IMR-90 (cell line): ENCODE data around the gene NDC80. TPM values are rescaled to one million over a fixed set of nuclear protein-coding genes. Genes with fewer than 3 reads are reported as not detected.

Experiments
- ATAC-seq: fragments of 200-7000 bp; cut with Tn5 transposase; 2 replicates; pipeline ENCODE4 v1.9.1; 2020; ENCODE audit warnings: low read depth, mild to moderate bottlenecking, moderate library complexity
- BruUV-seq: library from RNA; stranded (reverse); fragments of 400-500 nt; replicated peaks from 2 replicates; lab custom pipeline; 2021; lab: Mats Ljungman, UMichigan
- CTCF ChIA-PET: fragments of 300-600 bp; formaldehyde crosslinking; extraction: SDS; loops from one replicate; lab custom pipeline; 2021; ENCODE audit warnings: antibody characterized with exemption; lab: Yijun Ruan, JAX
- POLR2A ChIA-PET: fragments of 300-600 bp; sonication (Branson Sonifier 250); formaldehyde crosslinking; loops from one replicate; lab custom pipeline; 2022; ENCODE audit warnings: antibody characterized with exemption; ENCODE audit not compliant: unreplicated experiment; lab: Charles Lee
- DNase-seq: peaks from one replicate; pipeline ENCODE4 v3.0.0; 2013
- H2AFZ ChIP-seq: replicated peaks from 2 replicates; pipeline ENCODE3; 2013; ENCODE audit warnings: low read length, mild to moderate bottlenecking; ENCODE audit not compliant: poor library complexity
- H2AK5ac ChIP-seq: 2 replicates; pipeline ENCODE4 v1.6.1; 2013; ENCODE audit warnings: low read depth, low read length, inconsistent platforms
- H2AK9ac ChIP-seq: replicated peaks from 2 replicates; pipeline ENCODE3; 2013; ENCODE audit warnings: mild to moderate bottlenecking, low read depth, low read length, moderate library complexity; ENCODE audit not compliant: poor library complexity
- H2BK120ac ChIP-seq: 2 replicates; pipeline ENCODE4 v1.6.1; 2013; ENCODE audit warnings: low read depth, low read length, inconsistent platforms
- H2BK15ac ChIP-seq: 3 replicates; pipeline ENCODE4 v1.6.1; 2013; ENCODE audit warnings: low read depth, low read length, inconsistent platforms
- H2BK20ac ChIP-seq: 2 replicates; pipeline ENCODE4 v1.6.1; 2013; ENCODE audit warnings: low read depth, mild to moderate bottlenecking, inconsistent platforms, low read length, moderate library complexity
- H2BK5ac ChIP-seq: 2 replicates; pipeline ENCODE4 v1.6.1; 2013; ENCODE audit warnings: mild to moderate bottlenecking, low read depth, low read length, inconsistent platforms; ENCODE audit not compliant: poor library complexity, severe bottlenecking
- H3K14ac ChIP-seq: replicated peaks from 2 replicates; pipeline ENCODE4 v1.6.1; 2013; ENCODE audit warnings: low read depth, low read length, inconsistent platforms
- H3K18ac ChIP-seq: 2 replicates; pipeline ENCODE4 v1.6.1; 2013; ENCODE audit warnings: low read depth, low read length, control low read depth
- H3K23ac ChIP-seq: 2 replicates; pipeline ENCODE4 v1.6.1; 2013; ENCODE audit warnings: low read depth, low read length, inconsistent platforms
- H3K27ac ChIP-seq: 2 replicates; pipeline ENCODE4 v1.5.1; 2013; ENCODE audit warnings: mild to moderate bottlenecking, control low read depth, low read length; ENCODE audit not compliant: insufficient read depth
- H3K27me3 ChIP-seq: 2 replicates; pipeline ENCODE4 v1.6.1; 2013; ENCODE audit warnings: low read length; ENCODE audit not compliant: control insufficient read depth, insufficient read depth
- H3K36me3 ChIP-seq: 2 replicates; pipeline ENCODE4 v1.6.1; 2013; ENCODE audit warnings: low read length, mixed read lengths; ENCODE audit not compliant: control insufficient read depth, insufficient read depth
- H3K4ac ChIP-seq: 2 replicates; pipeline ENCODE4 v1.6.1; 2013; ENCODE audit warnings: low read depth, low read length, inconsistent platforms
- H3K4me1 ChIP-seq: 2 replicates; pipeline ENCODE4 v1.6.1; 2013; ENCODE audit warnings: low read length, mixed read lengths; ENCODE audit not compliant: control insufficient read depth, insufficient read depth
- H3K4me2 ChIP-seq: 2 replicates; pipeline ENCODE4 v1.6.1; 2013; ENCODE audit warnings: low read depth, mild to moderate bottlenecking, control low read depth, low read length, moderate library complexity
- H3K4me3 ChIP-seq: 2 replicates; pipeline ENCODE4 v1.5.1; 2013; ENCODE audit warnings: low read depth, mild to moderate bottlenecking, control low read depth, low read length, moderate library complexity; ENCODE audit not compliant: insufficient read depth
- H3K56ac ChIP-seq: 2 replicates; pipeline ENCODE4 v1.6.1; 2013; ENCODE audit warnings: low read length, inconsistent platforms; ENCODE audit not compliant: insufficient read depth; ENCODE audit errors: extremely low read depth
- H3K79me1 ChIP-seq, 2 experiments: 2 replicates each; pipeline ENCODE4 v1.6.1; 2013; ENCODE audit warnings: low read length in 2 of 2, inconsistent platforms in 1 of 2, low read depth in 1 of 2
- H3K9ac ChIP-seq: 2 replicates; pipeline ENCODE4 v1.6.1; 2013; ENCODE audit warnings: low read depth, low read length, control low read depth
- H3K9me1 ChIP-seq: 2 replicates; pipeline ENCODE4 v1.6.1; 2013; ENCODE audit warnings: low read length, inconsistent platforms; ENCODE audit not compliant: insufficient read depth
- H3K9me3 ChIP-seq: 2 replicates; pipeline ENCODE4 v1.6.1; 2013; ENCODE audit warnings: low read length; ENCODE audit not compliant: control insufficient read depth, insufficient read depth
- H4K20me1 ChIP-seq: 2 replicates; pipeline ENCODE4 v1.6.1; 2013; ENCODE audit warnings: low read length, inconsistent platforms; ENCODE audit not compliant: insufficient read depth
- H4K5ac ChIP-seq: 2 replicates; pipeline ENCODE4 v1.6.1; 2013; ENCODE audit warnings: mild to moderate bottlenecking, low read depth, low read length, control low read depth
- H4K8ac ChIP-seq, 2 experiments: 2 replicates each; pipeline ENCODE4 v1.6.1; 2013; ENCODE audit warnings: low read depth in 2 of 2, low read length in 2 of 2, control low read depth in 1 of 2, inconsistent platforms in 1 of 2
- H4K91ac ChIP-seq: 2 replicates; pipeline ENCODE4 v1.6.1; 2013; ENCODE audit warnings: low read depth, low read length, inconsistent platforms; ENCODE audit not compliant: insufficient read depth
- BHLHE40 ChIP-seq: fragments of 150-350 bp; IDR thresholded peaks from 2 replicates; pipeline ENCODE4 v1.6.1; 2016; ENCODE audit warnings: mild to moderate bottlenecking, low read depth, low read length
- CEBPB ChIP-seq: IDR thresholded peaks from 2 replicates; pipeline ENCODE4 v1.6.1; 2012; ENCODE audit warnings: low read depth, low read length, improper control_type of control experiment
- CHD1 ChIP-seq: IDR thresholded peaks from 2 replicates; pipeline ENCODE4 v1.6.1; 2012; ENCODE audit warnings: low read depth, low read length, improper control_type of control experiment
- ELK1 ChIP-seq: fragments of 150-350 bp; IDR thresholded peaks from 2 replicates; pipeline ENCODE4 v1.6.1; 2016; ENCODE audit warnings: low read depth, mild to moderate bottlenecking, low read length, moderate library complexity, borderline replicate concordance
- FOS ChIP-seq: fragments of 150-350 bp; IDR thresholded peaks from 2 replicates; pipeline ENCODE4 v1.6.1; 2016; ENCODE audit warnings: low read depth, low read length
- MAFK ChIP-seq: IDR thresholded peaks from 2 replicates; pipeline ENCODE4 v1.6.1; 2012; ENCODE audit warnings: low read depth, low read length, improper control_type of control experiment
- MAZ ChIP-seq: IDR thresholded peaks from 2 replicates; pipeline ENCODE4 v1.6.1; 2012; ENCODE audit warnings: low read depth, mild to moderate bottlenecking, low read length, improper control_type of control experiment, moderate library complexity, borderline replicate concordance
- RAD21 ChIP-seq: IDR thresholded peaks from 2 replicates; pipeline ENCODE4 v1.6.1; 2012; ENCODE audit warnings: low read length, improper control_type of control experiment
- SMC3 ChIP-seq: fragments of 150-350 bp; IDR thresholded peaks from 2 replicates; pipeline ENCODE4 v1.6.1; 2016; ENCODE audit warnings: low read depth, mild to moderate bottlenecking, antibody characterized with exemption, low read length, moderate library complexity
- WGBS, 2 experiments: methylation state at CpG; one replicate each; pipeline versions ENCODE4 v1.1.5 to v1.1.7; 2013; ENCODE audit warnings: missing lambda C conversion rate in 2 of 2; ENCODE audit not compliant: insufficient read length in 1 of 2; ENCODE audit errors: extremely low coverage in 2 of 2; 5-methylcytosine and 5-hydroxymethylcytosine counted together
- dilution Hi-C: fragments of 300-500 bp; cut with HindIII; formaldehyde crosslinking; loops from one replicate; pipeline ENCODE4 v1.14.3; 2018; ENCODE audit warnings: low sequenced_read_pairs; ENCODE audit not compliant: unreplicated experiment
- in situ Hi-C: fragments of 300-500 bp; cut with MboI; formaldehyde crosslinking; loops from 3 replicates; pipeline ENCODE4 v1.14.3; 2019; ENCODE audit warnings: low sequenced_read_pairs, inconsistent platforms, mixed read lengths
- intact Hi-C: fragments of 100-400 bp; cut with micrococcal nuclease; formaldehyde crosslinking; loops from 2 replicates; pipeline ENCODE4 v1.10.0; 2022
- polyA plus RNA-seq, 3 experiments: library from polyadenylated mRNA; depleted of rRNA; stranded (reverse); fragments of >200 nt; gene quantifications; 2 replicates each; pipeline ENCODE4 v1.2.3, GENCODE V29; 2012; ENCODE audit warnings: low replicate concordance in 1 of 3
- total RNA-seq: library from RNA; depleted of rRNA; stranded (reverse); fragments of >200 nt; gene quantifications from 2 replicates; pipeline ENCODE4 v1.2.3, GENCODE V29; 2012
- TF ChIP-seq, protein P1 (sequence below): fragments of 150-350 bp; IDR thresholded peaks from 2 replicates; pipeline ENCODE4 v1.6.1; 2017; ENCODE audit warnings: mild to moderate bottlenecking, antibody characterized with exemption, low read length, low read depth
- TF ChIP-seq, protein P2 (sequence below): conservative IDR thresholded peaks from 2 replicates; pipeline ENCODE4 v1.5.1; 2012; ENCODE audit warnings: mild to moderate bottlenecking, low read depth, low read length, improper control_type of control experiment

The NDC80 gene
- total and polyA plus RNA-seq, 2 of the 4 experiments (the other 2 are of a cell fraction) = 11.8 to 15.5 TPM

GRCh38 chr18:2522112-2522511, 49.2 kb upstream of the NDC80 start:
- Histone ChIP-seq H3K4me3 (no peak overlapping the region), H3K56ac (no peak overlapping the region), H3K9me3 (no peaks in the 10 kb centered on the region), H4K8ac (no peak overlapping the region), H4K20me1 (no peaks in the 10 kb centered on the region), H2BK20ac (no peak overlapping the region), H3K9me1 (peaks cover 4% of the 10 kb centered on the region), H3K36me3 (no peaks in the 10 kb centered on the region), H3K18ac (no peak overlapping the region), H3K4ac (no peak overlapping the region), H3K27ac (no peak overlapping the region), H3K27me3 (no peaks in the 10 kb centered on the region), H3K4me2 (no peak overlapping the region), H2BK120ac (no peak overlapping the region), H3K79me1 (no peaks in the 10 kb centered on the region), H2AK9ac (no peak overlapping the region), H4K91ac (no peak overlapping the region), H3K4me1 (no peaks in the 10 kb centered on the region), H4K5ac (no peak overlapping the region), H2BK5ac (no peak overlapping the region), H3K14ac (no peak overlapping the region), H3K23ac (no peak overlapping the region), H2AK5ac (no peak overlapping the region), H3K9ac (no peak overlapping the region), H2BK15ac (no peak overlapping the region), H2AFZ (no peak overlapping the region)
- TF ChIP-seq ELK1 (no peak), CEBPB (no peak), CHD1 (no peak), BHLHE40 (no peak), RAD21 (no peak), FOS (no peak), MAFK (no peak), MAZ (no peak), SMC3 (no peak)
- TF ChIP-seq, protein P1, sequence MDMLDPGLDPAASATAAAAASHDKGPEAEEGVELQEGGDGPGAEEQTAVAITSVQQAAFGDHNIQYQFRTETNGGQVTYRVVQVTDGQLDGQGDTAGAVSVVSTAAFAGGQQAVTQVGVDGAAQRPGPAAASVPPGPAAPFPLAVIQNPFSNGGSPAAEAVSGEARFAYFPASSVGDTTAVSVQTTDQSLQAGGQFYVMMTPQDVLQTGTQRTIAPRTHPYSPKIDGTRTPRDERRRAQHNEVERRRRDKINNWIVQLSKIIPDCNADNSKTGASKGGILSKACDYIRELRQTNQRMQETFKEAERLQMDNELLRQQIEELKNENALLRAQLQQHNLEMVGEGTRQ = no peak
- TF ChIP-seq, protein P2, sequence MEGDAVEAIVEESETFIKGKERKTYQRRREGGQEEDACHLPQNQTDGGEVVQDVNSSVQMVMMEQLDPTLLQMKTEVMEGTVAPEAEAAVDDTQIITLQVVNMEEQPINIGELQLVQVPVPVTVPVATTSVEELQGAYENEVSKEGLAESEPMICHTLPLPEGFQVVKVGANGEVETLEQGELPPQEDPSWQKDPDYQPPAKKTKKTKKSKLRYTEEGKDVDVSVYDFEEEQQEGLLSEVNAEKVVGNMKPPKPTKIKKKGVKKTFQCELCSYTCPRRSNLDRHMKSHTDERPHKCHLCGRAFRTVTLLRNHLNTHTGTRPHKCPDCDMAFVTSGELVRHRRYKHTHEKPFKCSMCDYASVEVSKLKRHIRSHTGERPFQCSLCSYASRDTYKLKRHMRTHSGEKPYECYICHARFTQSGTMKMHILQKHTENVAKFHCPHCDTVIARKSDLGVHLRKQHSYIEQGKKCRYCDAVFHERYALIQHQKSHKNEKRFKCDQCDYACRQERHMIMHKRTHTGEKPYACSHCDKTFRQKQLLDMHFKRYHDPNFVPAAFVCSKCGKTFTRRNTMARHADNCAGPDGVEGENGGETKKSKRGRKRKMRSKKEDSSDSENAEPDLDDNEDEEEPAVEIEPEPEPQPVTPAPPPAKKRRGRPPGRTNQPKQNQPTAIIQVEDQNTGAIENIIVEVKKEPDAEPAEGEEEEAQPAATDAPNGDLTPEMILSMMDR = no peak
- ATAC-seq (no peak), DNase-seq (no peak)
- in situ Hi-C loops = no loop called here
- ChIA-PET POLR2A (no interaction called here), CTCF (interaction anchor here (1.1 kb wide), 1 partner anchor 16 kb away, joined by 3 read pairs; no protein-coding TSS in a partner anchor)
- intact Hi-C loops = no loop called here
- no TSS peak for BruUV-seq
- WGBS, 2 experiments = 80% methylated on average over 1 of the region's 4 CpGs; no CpG with 5 or more reads in 1 of the 2 experiments
- dilution Hi-C loops = no loop called here
